Smooth muscle cell (in vitro differentiated cells): ENCODE results near the gene KIAA1958. TPM values are rescaled to one million over a fixed set of nuclear protein-coding genes. Genes with fewer than 3 reads are reported as not detected.

Experiments used
- DNase-seq: peaks from one replicate; lab custom pipeline; 2025; ENCODE audit not compliant: unreplicated experiment; lab: John Stamatoyannopoulos, UW
- H2AFZ ChIP-seq: fragments of 200-600 bp; sonication (generic); 2 replicates; pipeline ENCODE4 v1.6.0; 2016; ENCODE audit warnings: antibody characterized with exemption, low read depth, mild to moderate bottlenecking
- H3F3A ChIP-seq: fragments of 200-600 bp; sonication (generic); 2 replicates; pipeline ENCODE4 v1.6.0; 2017; ENCODE audit warnings: antibody characterized with exemption, low read depth
- H3K27ac ChIP-seq: fragments of 200-600 bp; sonication (generic); 2 replicates; pipeline ENCODE4 v1.5.1; 2016; ENCODE audit warnings: low read depth, mild to moderate bottlenecking
- H3K27me3 ChIP-seq: fragments of 200-600 bp; sonication (generic); 2 replicates; pipeline ENCODE4 v1.6.1; 2016; ENCODE audit warnings: low read depth, mild to moderate bottlenecking
- H3K36me3 ChIP-seq: fragments of 200-600 bp; sonication (generic); 2 replicates; pipeline ENCODE4 v1.5.1; 2016; ENCODE audit warnings: low read depth
- H3K4me1 ChIP-seq: fragments of 200-600 bp; sonication (generic); 2 replicates; pipeline ENCODE4 v1.5.1; 2016; ENCODE audit warnings: low read depth
- H3K4me2 ChIP-seq: fragments of 200-600 bp; sonication (generic); 2 replicates; pipeline ENCODE4 v1.6.0; 2016; ENCODE audit warnings: mild to moderate bottlenecking
- H3K4me3 ChIP-seq: fragments of 200-600 bp; sonication (generic); 2 replicates; pipeline ENCODE4 v1.5.1; 2016; ENCODE audit warnings: mild to moderate bottlenecking
- H3K79me2 ChIP-seq: fragments of 200-600 bp; sonication (generic); 2 replicates; pipeline ENCODE4 v1.6.0; 2016; ENCODE audit warnings: low read depth, mild to moderate bottlenecking
- H3K9ac ChIP-seq: fragments of 200-600 bp; sonication (generic); 2 replicates; pipeline ENCODE4 v1.6.0; 2016; ENCODE audit warnings: low read depth
- H3K9me3 ChIP-seq: fragments of 200-600 bp; sonication (generic); replicated peaks from 2 replicates; pipeline ENCODE4 v1.5.1; 2016; ENCODE audit warnings: low read depth
- H4K20me1 ChIP-seq: fragments of 200-600 bp; sonication (generic); 2 replicates; pipeline ENCODE4 v1.6.0; 2016; ENCODE audit warnings: low read depth
- CTCF ChIP-seq: fragments of 200-600 bp; sonication (generic); IDR thresholded peaks from 2 replicates; pipeline ENCODE4 v1.5.1; 2017; ENCODE audit warnings: borderline replicate concordance, mild to moderate bottlenecking, antibody characterized with exemption; ENCODE audit not compliant: insufficient read depth, poor library complexity, severe bottlenecking
- WGBS: methylation state at CpG from one replicate; pipeline ENCODE4 v1.1.7; 2016; ENCODE audit warnings: low lambda C conversion rate; 5-methylcytosine and 5-hydroxymethylcytosine counted together
- polyA plus RNA-seq: library from polyadenylated mRNA; unstranded; fragments of >200 nt; fragmentation: Nextera tagmentation; extraction: Ambion mirVana; gene quantifications from 2 replicates; pipeline ENCODE4 v1.2.1, GENCODE V29; 2016
- total RNA-seq: library from RNA; depleted of rRNA; stranded (reverse); fragments of >200 nt; gene quantifications from 2 replicates; pipeline ENCODE4 v1.2.3, GENCODE V29; 2014

KIAA1958 gene
- total and polyA plus RNA-seq, 2 experiments from 2014 or later = 1.1 to 1.8 TPM

- no peak for TF ChIP-seq CTCF
- Histone ChIP-seq H3K79me2 (no peaks in the 10 kb centered on the region), H4K20me1 (no peaks in the 10 kb centered on the region), H3K9me3 (no peaks in the 10 kb centered on the region), H3K4me1 (peaks cover 7% of the 10 kb centered on the region), H2AFZ (no peak overlapping the region), H3K4me3 (no peak overlapping the region), H3K36me3 (no peaks in the 10 kb centered on the region), H3K9ac (no peak overlapping the region), H3K4me2 (no peak overlapping the region), H3K27me3 (no peaks in the 10 kb centered on the region), H3K27ac (no peak overlapping the region), H3F3A (no peaks in the 10 kb centered on the region)
- 67% methylated on average over 5 of the region's 5 CpGs for WGBS
- DNase-seq = no peak
Observed at GRCh38 chr9:112654282-112654681, 167.7 kb downstream of the KIAA1958 start.

- H3K79me2 ChIP-seq = no peaks in the 10 kb centered on the region
- H3K9ac ChIP-seq = no peak overlapping the region
- no peaks in the 10 kb centered on the region for H3F3A ChIP-seq
- 43% methylated on average over 3 of the region's 3 CpGs for WGBS
- H3K9me3 ChIP-seq = no peaks in the 10 kb centered on the region
- no peaks in the 10 kb centered on the region for H3K27me3 ChIP-seq
- H3K36me3 ChIP-seq = no peaks in the 10 kb centered on the region
- no peaks in the 10 kb centered on the region for H4K20me1 ChIP-seq
- peaks cover 7% of the 10 kb centered on the region for H3K4me1 ChIP-seq
- no peak overlapping the region for H3K4me3 ChIP-seq
- no peak overlapping the region for H3K4me2 ChIP-seq
- no peak for DNase-seq
- no peak for TF ChIP-seq CTCF
- no peak overlapping the region for H2AFZ ChIP-seq
- no peak overlapping the region for H3K27ac ChIP-seq
Observed at GRCh38 chr9:112655668-112656067, 169.0 kb downstream of the KIAA1958 start.

DNA sequence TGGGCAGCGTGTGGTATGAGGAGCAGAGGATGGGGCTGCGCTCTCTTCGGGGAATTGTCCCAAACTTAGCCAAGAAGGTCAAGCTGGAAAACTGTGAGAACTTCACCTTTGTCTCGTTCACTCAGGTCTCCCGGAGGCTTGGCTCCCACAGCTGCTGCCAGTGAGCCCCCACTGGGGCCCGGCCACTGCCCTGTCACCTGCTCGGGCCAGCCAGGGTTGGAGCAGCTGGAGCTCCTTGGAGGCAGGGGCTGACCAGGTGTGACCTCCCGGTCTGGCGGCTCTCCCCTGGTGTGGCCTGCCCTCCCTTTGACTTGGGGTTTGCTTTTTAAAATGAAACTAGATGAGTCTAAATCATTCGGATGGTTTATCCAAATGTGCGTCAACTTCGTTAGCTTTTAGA lies 173.3 kb downstream of the KIAA1958 start:
- Histone ChIP-seq H2AFZ (no peak overlapping the region), H3K36me3 (no peaks in the 10 kb centered on the region), H3K27ac (no peak overlapping the region), H4K20me1 (no peaks in the 10 kb centered on the region), H3K27me3 (no peaks in the 10 kb centered on the region), H3K4me3 (no peak overlapping the region), H3K4me2 (no peak overlapping the region), H3K9me3 (no peaks in the 10 kb centered on the region), H3F3A (no peaks in the 10 kb centered on the region), H3K79me2 (no peaks in the 10 kb centered on the region), H3K9ac (no peak overlapping the region), H3K4me1 (no peaks in the 10 kb centered on the region)
- no peak for DNase-seq
- TF ChIP-seq CTCF = no peak
- 97% methylated on average over 12 of the region's 12 CpGs for WGBS

DNA sequence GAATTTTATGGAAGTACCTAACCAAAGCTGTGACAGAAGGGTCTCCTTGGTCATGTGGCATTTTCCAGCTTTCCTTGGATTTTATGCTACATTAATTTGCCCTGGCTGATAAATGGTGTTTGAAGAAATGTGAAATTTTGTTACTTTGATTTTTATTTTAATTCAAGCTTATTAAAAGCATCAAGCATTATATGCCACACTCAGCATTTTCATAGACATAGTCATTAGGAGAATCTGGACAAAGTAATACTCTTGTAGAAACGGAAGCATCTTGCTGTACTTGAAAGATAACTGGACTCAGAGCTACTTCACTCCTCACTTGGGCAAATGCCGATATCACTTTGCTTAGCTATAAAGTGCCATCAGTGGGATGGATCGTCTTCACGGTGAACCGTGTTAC lies 177.1 kb downstream of the KIAA1958 start:
- Histone ChIP-seq H3K4me3 (no peak overlapping the region), H3K27ac (no peak overlapping the region), H4K20me1 (no peaks in the 10 kb centered on the region), H3K4me1 (no peaks in the 10 kb centered on the region), H3K27me3 (no peaks in the 10 kb centered on the region), H3K4me2 (no peak overlapping the region), H3K36me3 (no peaks in the 10 kb centered on the region), H3K79me2 (no peaks in the 10 kb centered on the region), H3K9ac (no peak overlapping the region), H3K9me3 (no peaks in the 10 kb centered on the region), H2AFZ (no peak overlapping the region), H3F3A (no peaks in the 10 kb centered on the region)
- WGBS = 98% methylated on average over 5 of the region's 5 CpGs
- DNase-seq = no peak
- TF ChIP-seq CTCF = no peak
